HepG2 (cell line): ENCODE results near the gene IGFALS. TPM values are rescaled to one million over a fixed set of nuclear protein-coding genes. Genes with fewer than 3 reads are reported as not detected.

Source experiments
- ARHGAP35 ChIP-seq: sonication (generic); formaldehyde crosslinking; IDR thresholded peaks from 2 replicates; pipeline ENCODE4 v1.9.0; 2022; ENCODE audit warnings: mild to moderate bottlenecking, inconsistent platforms, moderate library complexity, missing genetic modification reagents, borderline replicate concordance
- DR1 ChIP-seq: sonication (generic); formaldehyde crosslinking; IDR thresholded peaks from 2 replicates; pipeline ENCODE4 v1.8.0; 2021; ENCODE audit warnings: mild to moderate bottlenecking, missing genetic modification reagents, inconsistent platforms
- EED ChIP-seq: sonication (generic); formaldehyde crosslinking; IDR thresholded peaks from 2 replicates; pipeline ENCODE4 v1.5.0; 2020; ENCODE audit warnings: mild to moderate bottlenecking, missing genetic modification reagents
- FOXJ3 ChIP-seq: sonication (generic); formaldehyde crosslinking; IDR thresholded peaks from 2 replicates; pipeline ENCODE4 v1.4.0; 2020; ENCODE audit warnings: missing genetic modification reagents, mild to moderate bottlenecking, borderline replicate concordance
- MBNL3 ChIP-seq: fragments of 250-450 bp; sonication (Bioruptor Pico); conservative IDR thresholded peaks from 2 replicates; pipeline ENCODE4 v1.8.0; 2022; ENCODE audit warnings: mild to moderate bottlenecking, inconsistent platforms
- MEIS1 ChIP-seq: sonication (generic); formaldehyde crosslinking; IDR thresholded peaks from 2 replicates; pipeline ENCODE4 v1.9.0; 2021; ENCODE audit warnings: mild to moderate bottlenecking, missing genetic modification reagents, moderate library complexity, borderline replicate concordance
- POLR2AphosphoS2 ChIP-seq: IDR thresholded peaks from 2 replicates; pipeline ENCODE4 v1.6.1; 2011; ENCODE audit warnings: low read depth, low read length, improper control_type of control experiment
- RCOR2 ChIP-seq: IDR thresholded peaks from 2 replicates; pipeline ENCODE4 v1.6.1; 2016; ENCODE audit warnings: missing biosample characterization, missing genetic modification reagents
- SP2 ChIP-seq: sonication (generic); formaldehyde crosslinking; IDR thresholded peaks from 2 replicates; pipeline ENCODE4 v1.5.1; 2020; ENCODE audit warnings: mild to moderate bottlenecking, missing genetic modification reagents
- SPEN ChIP-seq: sonication (generic); formaldehyde crosslinking; IDR thresholded peaks from 2 replicates; pipeline ENCODE4 v1.5.1; 2020; ENCODE audit warnings: low read depth, mild to moderate bottlenecking, missing genetic modification reagents
- TAF15 ChIP-seq: fragments of 200-400 bp; formaldehyde crosslinking; IDR thresholded peaks from one replicate; pipeline ENCODE4 v1.6.1; 2018; ENCODE audit warnings: mild to moderate bottlenecking, low read depth, low read length; ENCODE audit not compliant: poor library complexity, severe bottlenecking
- ZFP41 ChIP-seq: sonication (generic); formaldehyde crosslinking; IDR thresholded peaks from 2 replicates; pipeline ENCODE4 v1.4.0; 2020; ENCODE audit warnings: mild to moderate bottlenecking, missing genetic modification reagents, borderline replicate concordance
- ZMAT3 ChIP-seq: sonication (generic); formaldehyde crosslinking; conservative IDR thresholded peaks from 2 replicates; pipeline ENCODE4 v1.7.0; 2021; ENCODE audit warnings: missing genetic modification reagents
- ZNF12 ChIP-seq: sonication (generic); formaldehyde crosslinking; IDR thresholded peaks from 2 replicates; pipeline ENCODE4 v1.5.0; 2020; ENCODE audit warnings: missing genetic modification reagents
- ZNF225 ChIP-seq: sonication (generic); formaldehyde crosslinking; IDR thresholded peaks from 2 replicates; pipeline ENCODE4 v1.4.0; 2020; ENCODE audit warnings: mild to moderate bottlenecking, missing genetic modification reagents
- ZNF772 ChIP-seq: sonication (generic); formaldehyde crosslinking; IDR thresholded peaks from 2 replicates; pipeline ENCODE4 v1.5.0; 2020; ENCODE audit warnings: mild to moderate bottlenecking, missing genetic modification reagents
- ZNF788 ChIP-seq: sonication (generic); formaldehyde crosslinking; IDR thresholded peaks from 2 replicates; pipeline ENCODE4 v1.5.0; 2020; ENCODE audit warnings: mild to moderate bottlenecking, missing genetic modification reagents, borderline replicate concordance
- polyA plus RNA-seq, 8 experiments: library from polyadenylated mRNA; depleted of rRNA in 3 of 8; stranded (reverse) in 7 of 8; unstranded in 1 of 8; fragments of >200 nt; fragmentation: Illumina TruSeq in 4 of 8; extraction: Trizol in 4 of 8; gene quantifications; 2 replicates each; pipeline versions ENCODE4 v1.2.1 to v1.2.3, GENCODE V29; 2011 to 2016; ENCODE audit warnings: low read depth in 4 of 8, missing spikeins in 1 of 8, mixed read lengths in 1 of 8; ENCODE audit not compliant: insufficient read depth in 1 of 8
- total RNA-seq, 5 experiments: library from RNA; depleted of rRNA; stranded (reverse); fragments of >200 nt; fragmentation: Illumina TruSeq; extraction: Trizol; gene quantifications; 2 replicates each; pipeline ENCODE4 v1.2.3, GENCODE V29; 2016; ENCODE audit warnings: low read depth in 1 of 5
- TF ChIP-seq, protein P1 (sequence below): sonication (generic); formaldehyde crosslinking; IDR thresholded peaks from 2 replicates; pipeline ENCODE4 v1.4.0; 2020; ENCODE audit warnings: missing genetic modification reagents
- TF ChIP-seq, protein P2 (sequence below), 2 experiments: fragments of 450-650 bp in 1 of 2; sonication (generic) in 1 of 2; formaldehyde crosslinking; IDR thresholded peaks; 2 replicates each; pipeline versions ENCODE4 v1.5.0 to v1.8.0; 2020 to 2022; ENCODE audit warnings: mild to moderate bottlenecking in 1 of 2, missing genetic modification reagents in 1 of 2
- TF ChIP-seq, protein P3 (sequence below): sonication (generic); formaldehyde crosslinking; IDR thresholded peaks from 2 replicates; pipeline ENCODE4 v1.4.0; 2020; ENCODE audit warnings: missing genetic modification reagents, borderline replicate concordance
- TF ChIP-seq, protein P4 (sequence below): IDR thresholded peaks from 2 replicates; pipeline ENCODE4 v1.6.1; 2016; ENCODE audit warnings: low read depth, borderline replicate concordance

Gene IGFALS
- total and polyA plus RNA-seq, 2 of the 13 experiments (the other 11 are each of a cell fraction or from before 2014, with no cell fraction given) = 0.34 to 2.4 TPM

DNA sequence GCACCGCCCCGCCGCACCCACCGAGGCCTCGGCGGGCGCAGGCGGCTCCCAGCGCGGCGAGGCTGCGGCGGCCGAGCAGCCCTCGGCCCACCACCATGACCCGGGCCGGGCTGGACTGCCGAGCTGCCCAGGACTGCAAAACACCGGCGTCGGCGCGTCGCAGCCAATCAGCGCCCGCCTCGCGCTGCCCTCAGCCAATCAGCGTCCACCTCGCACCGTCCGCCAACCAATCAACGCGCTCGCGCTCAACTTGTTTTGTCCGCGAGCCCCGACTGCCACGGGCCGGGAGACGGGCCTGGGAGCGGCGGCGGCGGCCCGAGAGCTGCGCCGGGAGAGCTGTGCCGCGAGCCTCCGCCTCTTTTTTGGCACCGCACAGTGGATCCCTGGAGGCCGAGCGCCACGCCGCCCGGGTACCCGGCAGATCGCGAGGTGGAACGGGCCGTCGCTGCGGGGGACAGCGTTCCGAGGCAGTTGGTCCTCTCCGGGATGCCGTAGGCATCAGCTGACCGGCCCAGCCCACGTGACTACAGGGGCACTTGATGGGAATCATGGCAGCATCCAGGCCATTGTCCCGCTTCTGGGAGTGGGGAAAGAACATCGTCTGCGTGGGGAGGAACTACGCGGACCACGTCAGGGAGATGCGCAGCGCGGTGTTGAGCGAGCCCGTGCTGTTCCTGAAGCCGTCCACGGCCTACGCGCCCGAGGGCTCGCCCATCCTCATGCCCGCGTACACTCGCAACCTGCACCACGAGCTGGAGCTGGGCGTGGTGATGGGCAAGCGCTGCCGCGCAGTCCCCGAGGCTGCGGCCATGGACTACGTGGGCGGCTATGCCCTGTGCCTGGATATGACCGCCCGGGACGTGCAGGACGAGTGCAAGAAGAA is 33.4 kb upstream of the IGFALS start, which contains the start of the genes FAHD1 and HAGH (continued):
- TF ChIP-seq, protein P1, sequence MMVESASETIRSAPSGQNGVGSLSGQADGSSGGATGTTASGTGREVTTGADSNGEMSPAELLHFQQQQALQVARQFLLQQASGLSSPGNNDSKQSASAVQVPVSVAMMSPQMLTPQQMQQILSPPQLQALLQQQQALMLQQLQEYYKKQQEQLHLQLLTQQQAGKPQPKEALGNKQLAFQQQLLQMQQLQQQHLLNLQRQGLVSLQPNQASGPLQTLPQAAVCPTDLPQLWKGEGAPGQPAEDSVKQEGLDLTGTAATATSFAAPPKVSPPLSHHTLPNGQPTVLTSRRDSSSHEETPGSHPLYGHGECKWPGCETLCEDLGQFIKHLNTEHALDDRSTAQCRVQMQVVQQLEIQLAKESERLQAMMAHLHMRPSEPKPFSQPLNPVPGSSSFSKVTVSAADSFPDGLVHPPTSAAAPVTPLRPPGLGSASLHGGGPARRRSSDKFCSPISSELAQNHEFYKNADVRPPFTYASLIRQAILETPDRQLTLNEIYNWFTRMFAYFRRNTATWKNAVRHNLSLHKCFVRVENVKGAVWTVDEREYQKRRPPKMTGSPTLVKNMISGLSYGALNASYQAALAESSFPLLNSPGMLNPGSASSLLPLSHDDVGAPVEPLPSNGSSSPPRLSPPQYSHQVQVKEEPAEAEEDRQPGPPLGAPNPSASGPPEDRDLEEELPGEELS (CRISPR knock-in tag) = no peak
- TF ChIP-seq MBNL3 (CRISPR knock-in tag) (no peak), MEIS1 (peak; percentile 90; the same call in 1 of the 2 replicates), FOXJ3 (CRISPR knock-in tag) (no peak; the same call in 1 of the 2 replicates), ZNF12 (CRISPR knock-in tag) (no peak), SP2 (peak; percentile 85), TAF15 (peak; percentile 74), ZNF788 (peak; percentile 96), POLR2AphosphoS2 (no peak), ARHGAP35 (CRISPR knock-in tag) (peak; percentile 61; the same call in 1 of the 2 replicates), EED (peak; percentile 93; the same call in 1 of the 2 replicates), ZMAT3 (CRISPR knock-in tag) (peak; percentile 96), DR1 (peak; percentile 89), ZNF772 (peak; percentile 95), SPEN (CRISPR knock-in tag) (peak; percentile 99), ZNF225 (CRISPR knock-in tag) (peak; percentile 93; the same call in 1 of the 2 replicates), RCOR2 (CRISPR knock-in tag) (0 out of 2 replicates have a peak, but pooled peaks have one; percentile 22), ZFP41 (CRISPR knock-in tag) (no peak)
- TF ChIP-seq, protein P2, sequence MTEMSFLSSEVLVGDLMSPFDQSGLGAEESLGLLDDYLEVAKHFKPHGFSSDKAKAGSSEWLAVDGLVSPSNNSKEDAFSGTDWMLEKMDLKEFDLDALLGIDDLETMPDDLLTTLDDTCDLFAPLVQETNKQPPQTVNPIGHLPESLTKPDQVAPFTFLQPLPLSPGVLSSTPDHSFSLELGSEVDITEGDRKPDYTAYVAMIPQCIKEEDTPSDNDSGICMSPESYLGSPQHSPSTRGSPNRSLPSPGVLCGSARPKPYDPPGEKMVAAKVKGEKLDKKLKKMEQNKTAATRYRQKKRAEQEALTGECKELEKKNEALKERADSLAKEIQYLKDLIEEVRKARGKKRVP (CRISPR knock-in tag; IDR thresholded peaks at IDR 0.05) = peak in 1 of 2 experiments; percentile 49; a peak in 1 of 4 replicates
- TF ChIP-seq, protein P3, sequence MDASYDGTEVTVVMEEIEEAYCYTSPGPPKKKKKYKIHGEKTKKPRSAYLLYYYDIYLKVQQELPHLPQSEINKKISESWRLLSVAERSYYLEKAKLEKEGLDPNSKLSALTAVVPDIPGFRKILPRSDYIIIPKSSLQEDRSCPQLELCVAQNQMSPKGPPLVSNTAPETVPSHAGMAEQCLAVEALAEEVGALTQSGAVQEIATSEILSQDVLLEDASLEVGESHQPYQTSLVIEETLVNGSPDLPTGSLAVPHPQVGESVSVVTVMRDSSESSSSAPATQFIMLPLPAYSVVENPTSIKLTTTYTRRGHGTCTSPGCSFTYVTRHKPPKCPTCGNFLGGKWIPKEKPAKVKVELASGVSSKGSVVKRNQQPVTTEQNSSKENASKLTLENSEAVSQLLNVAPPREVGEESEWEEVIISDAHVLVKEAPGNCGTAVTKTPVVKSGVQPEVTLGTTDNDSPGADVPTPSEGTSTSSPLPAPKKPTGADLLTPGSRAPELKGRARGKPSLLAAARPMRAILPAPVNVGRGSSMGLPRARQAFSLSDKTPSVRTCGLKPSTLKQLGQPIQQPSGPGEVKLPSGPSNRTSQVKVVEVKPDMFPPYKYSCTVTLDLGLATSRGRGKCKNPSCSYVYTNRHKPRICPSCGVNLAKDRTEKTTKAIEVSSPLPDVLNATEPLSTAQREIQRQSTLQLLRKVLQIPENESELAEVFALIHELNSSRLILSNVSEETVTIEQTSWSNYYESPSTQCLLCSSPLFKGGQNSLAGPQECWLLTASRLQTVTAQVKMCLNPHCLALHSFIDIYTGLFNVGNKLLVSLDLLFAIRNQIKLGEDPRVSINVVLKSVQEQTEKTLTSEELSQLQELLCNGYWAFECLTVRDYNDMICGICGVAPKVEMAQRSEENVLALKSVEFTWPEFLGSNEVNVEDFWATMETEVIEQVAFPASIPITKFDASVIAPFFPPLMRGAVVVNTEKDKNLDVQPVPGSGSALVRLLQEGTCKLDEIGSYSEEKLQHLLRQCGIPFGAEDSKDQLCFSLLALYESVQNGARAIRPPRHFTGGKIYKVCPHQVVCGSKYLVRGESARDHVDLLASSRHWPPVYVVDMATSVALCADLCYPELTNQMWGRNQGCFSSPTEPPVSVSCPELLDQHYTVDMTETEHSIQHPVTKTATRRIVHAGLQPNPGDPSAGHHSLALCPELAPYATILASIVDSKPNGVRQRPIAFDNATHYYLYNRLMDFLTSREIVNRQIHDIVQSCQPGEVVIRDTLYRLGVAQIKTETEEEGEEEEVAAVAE (CRISPR knock-in tag) = peak; percentile 85; the same call in 1 of the 2 replicates
- TF ChIP-seq, protein P4, sequence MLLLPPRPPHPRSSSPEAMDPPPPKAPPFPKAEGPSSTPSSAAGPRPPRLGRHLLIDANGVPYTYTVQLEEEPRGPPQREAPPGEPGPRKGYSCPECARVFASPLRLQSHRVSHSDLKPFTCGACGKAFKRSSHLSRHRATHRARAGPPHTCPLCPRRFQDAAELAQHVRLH = peak; percentile 96
